DND-41 (cell line): ENCODE measurements around the gene SEMA5A.

Experiments
- ATAC-seq: fragments of 200-7000 bp; cut with Tn5 transposase; 3 replicates; pipeline ENCODE4 v1.9.1; 2021; ENCODE audit warnings: low read depth; ENCODE audit not compliant: insufficient read depth
- DNase-seq: peaks from one replicate; pipeline ENCODE4 v3.0.0-alpha.2; 2020
- H2AFZ ChIP-seq: 2 replicates; pipeline ENCODE4 v1.6.0; 2012; ENCODE audit warnings: low read depth, low read length
- H3K27ac ChIP-seq: 2 replicates; pipeline ENCODE4 v1.5.1; 2012; ENCODE audit warnings: low read length, inconsistent platforms
- H3K27me3 ChIP-seq: fragments of 200-600 bp; sonication (generic); 2 replicates; pipeline ENCODE4 v1.6.0; 2012; ENCODE audit warnings: low read length, mild to moderate bottlenecking, inconsistent platforms; ENCODE audit not compliant: insufficient read depth, poor library complexity
- H3K36me3 ChIP-seq: 2 replicates; pipeline ENCODE4 v1.5.1; 2012; ENCODE audit warnings: low read length, inconsistent platforms; ENCODE audit not compliant: insufficient read depth
- H3K4me1 ChIP-seq: 2 replicates; pipeline ENCODE4 v1.5.1; 2012; ENCODE audit warnings: mild to moderate bottlenecking, low read length; ENCODE audit not compliant: insufficient read depth
- H3K4me2 ChIP-seq: 2 replicates; pipeline ENCODE4 v1.6.0; 2012; ENCODE audit warnings: mild to moderate bottlenecking, moderate library complexity, low read length, inconsistent platforms; ENCODE audit not compliant: insufficient read depth
- H3K4me3 ChIP-seq, 2 experiments: fragments of 200-600 bp in 1 of 2; shearing (Covaris generic) in 1 of 2; 2 replicates each; pipeline ENCODE4 v1.5.1; 2012 to 2016; ENCODE audit warnings: inconsistent platforms in 2 of 2, low read length in 2 of 2, mild to moderate bottlenecking in 2 of 2, low read depth in 1 of 2, moderate library complexity in 1 of 2
- H3K79me2 ChIP-seq: 2 replicates; pipeline ENCODE4 v1.6.0; 2012; ENCODE audit warnings: low read length, inconsistent platforms; ENCODE audit not compliant: insufficient read depth
- H3K9ac ChIP-seq: 2 replicates; pipeline ENCODE4 v1.6.0; 2012; ENCODE audit warnings: low read depth, mild to moderate bottlenecking, inconsistent platforms, low read length, moderate library complexity
- H3K9me3 ChIP-seq: 2 replicates; pipeline ENCODE4 v1.5.1; 2012; ENCODE audit warnings: low read length, moderate library complexity, mild to moderate bottlenecking, inconsistent platforms; ENCODE audit not compliant: insufficient read depth, severe bottlenecking
- H4K20me1 ChIP-seq: 2 replicates; pipeline ENCODE4 v1.6.0; 2012; ENCODE audit warnings: low read length; ENCODE audit not compliant: insufficient read depth
- CTCF ChIP-seq: IDR thresholded peaks from 2 replicates; pipeline ENCODE4 v1.5.1; 2012; ENCODE audit warnings: borderline replicate concordance, low read length, moderate library complexity, mild to moderate bottlenecking; ENCODE audit not compliant: poor library complexity, severe bottlenecking; ENCODE audit errors: extremely low read depth
- EZH2 ChIP-seq: IDR thresholded peaks from 3 replicates; pipeline ENCODE4 v1.6.1; 2012; ENCODE audit warnings: borderline replicate concordance, low read depth, mild to moderate bottlenecking, moderate library complexity, low read length, inconsistent platforms; ENCODE audit not compliant: severe bottlenecking

SEMA5A gene

GRCh38 chr5:9301200-9301599 is 244.7 kb downstream of the SEMA5A start:
- Histone ChIP-seq H3K4me3 (no peak overlapping the region), H3K27ac (no peak overlapping the region), H2AFZ (no peak overlapping the region), H3K4me2 (no peak overlapping the region), H3K9ac (no peak overlapping the region), H4K20me1 (no peaks in the 10 kb centered on the region), H3K9me3 (no peaks in the 10 kb centered on the region), H3K27me3 (peaks cover 9% of the 10 kb centered on the region), H3K36me3 (no peaks in the 10 kb centered on the region), H3K79me2 (no peaks in the 10 kb centered on the region), H3K4me1 (no peaks in the 10 kb centered on the region)
- ATAC-seq, result no peak
- TF ChIP-seq CTCF (no peak), EZH2 (no peak)
- DNase-seq, result no peak

- no peaks in the 10 kb centered on the region for H3K4me1 ChIP-seq
- ATAC-seq, result no peak
- DNase-seq, result no peak
- no peaks in the 10 kb centered on the region for H3K79me2 ChIP-seq
- peaks cover 4% of the 10 kb centered on the region for H3K27me3 ChIP-seq
- no peak overlapping the region for H3K27ac ChIP-seq
- H4K20me1 ChIP-seq, result no peaks in the 10 kb centered on the region
- TF ChIP-seq EZH2, result no peak
- no peak for TF ChIP-seq CTCF
- H2AFZ ChIP-seq, result no peak overlapping the region
- H3K4me2 ChIP-seq, result no peak overlapping the region
- no peaks in the 10 kb centered on the region for H3K9me3 ChIP-seq
- H3K4me3 ChIP-seq, result no peak overlapping the region
- no peaks in the 10 kb centered on the region for H3K36me3 ChIP-seq
- no peak overlapping the region for H3K9ac ChIP-seq
These were observed 248.7 kb downstream of the SEMA5A start for GRCh38 chr5:9297134-9297533.

DNA sequence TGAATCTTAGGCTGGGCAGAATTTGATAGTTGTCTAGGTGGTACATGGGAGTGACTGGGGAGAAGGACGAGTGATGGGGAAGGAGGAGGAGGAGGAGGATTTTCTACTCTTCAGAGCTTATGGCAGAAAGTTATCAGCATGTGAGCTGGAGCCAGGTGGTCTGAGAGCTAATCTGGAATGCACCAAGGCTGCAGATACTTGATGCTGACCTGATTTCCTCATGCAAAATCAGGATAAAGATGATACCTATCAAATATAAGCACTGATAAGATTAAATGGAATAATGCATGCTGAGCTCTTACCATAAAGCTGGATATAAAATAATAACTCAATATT is 250.4 kb downstream of the SEMA5A start:
- H3K27ac ChIP-seq, result no peak overlapping the region
- H3K27me3 ChIP-seq, result no peaks in the 10 kb centered on the region
- no peak overlapping the region for H3K4me3 ChIP-seq

More for the DNA sequence above, 250.4 kb downstream of the SEMA5A start:
- H2AFZ ChIP-seq, result no peak overlapping the region
- H3K4me2 ChIP-seq, result no peak overlapping the region
- no peak overlapping the region for H3K9ac ChIP-seq
- no peaks in the 10 kb centered on the region for H3K9me3 ChIP-seq
- H3K36me3 ChIP-seq, result no peaks in the 10 kb centered on the region
- ATAC-seq (no peak), DNase-seq (no peak)
- H4K20me1 ChIP-seq, result no peaks in the 10 kb centered on the region
- H3K4me1 ChIP-seq, result no peaks in the 10 kb centered on the region
- no peaks in the 10 kb centered on the region for H3K79me2 ChIP-seq
- no peak for TF ChIP-seq CTCF
- TF ChIP-seq EZH2, result no peak
